H9 (cell line): ENCODE results near the gene FBL. TPM values are rescaled to one million over a fixed set of nuclear protein-coding genes. Genes with fewer than 3 reads are reported as not detected.

Source experiments
- DNase-seq: peaks from one replicate; pipeline ENCODE4 v3.0.0-alpha.2; 2017
- H2AFZ ChIP-seq: one replicate; pipeline ENCODE4 v1.6.1; 2013; ENCODE audit warnings: mild to moderate bottlenecking, low read length, control low read depth, moderate library complexity
- H2AK5ac ChIP-seq: 2 replicates; pipeline ENCODE4 v1.6.1; 2013; ENCODE audit warnings: low read length, control low read depth, mixed read lengths; ENCODE audit not compliant: insufficient read length
- H2BK120ac ChIP-seq: one replicate; pipeline ENCODE4 v1.6.1; 2013; ENCODE audit warnings: low read depth, mild to moderate bottlenecking, low read length, control low read depth, inconsistent platforms; ENCODE audit not compliant: poor library complexity, severe bottlenecking
- H2BK12ac ChIP-seq: 2 replicates; pipeline ENCODE4 v1.6.1; 2013; ENCODE audit warnings: low read length, control low read depth, mixed read lengths, low read depth; ENCODE audit not compliant: insufficient read length
- H2BK15ac ChIP-seq: 2 replicates; pipeline ENCODE4 v1.6.1; 2013; ENCODE audit warnings: low read depth, low read length, control low read depth
- H2BK20ac ChIP-seq: one replicate; pipeline ENCODE4 v1.6.1; 2013; ENCODE audit warnings: low read depth, mild to moderate bottlenecking, low read length, control low read depth, inconsistent platforms; ENCODE audit not compliant: poor library complexity, severe bottlenecking
- H2BK5ac ChIP-seq: 2 replicates; pipeline ENCODE4 v1.6.1; 2013; ENCODE audit warnings: low read length, control low read depth, mixed read lengths; ENCODE audit not compliant: insufficient read length
- H3K14ac ChIP-seq: 2 replicates; pipeline ENCODE4 v1.6.1; 2013; ENCODE audit warnings: low read length, control low read depth; ENCODE audit not compliant: insufficient read depth
- H3K18ac ChIP-seq: 2 replicates; pipeline ENCODE4 v1.6.1; 2013; ENCODE audit warnings: low read depth, mild to moderate bottlenecking, mixed read lengths, low read length, control low read depth; ENCODE audit not compliant: insufficient read length
- H3K23ac ChIP-seq: 2 replicates; pipeline ENCODE4 v1.6.1; 2013; ENCODE audit warnings: low read length, control low read depth, mixed read lengths, low read depth; ENCODE audit not compliant: insufficient read length
- H3K23me2 ChIP-seq: 2 replicates; pipeline ENCODE4 v1.6.1; 2013; ENCODE audit warnings: low read depth, mild to moderate bottlenecking, mixed read lengths, low read length, control low read depth; ENCODE audit not compliant: insufficient read length, poor library complexity, severe bottlenecking
- H3K27ac ChIP-seq: 2 replicates; pipeline ENCODE4 v1.5.1; 2013; ENCODE audit warnings: low read length, control low read depth, mixed read lengths, low read depth; ENCODE audit not compliant: insufficient read length
- H3K27me3 ChIP-seq: 2 replicates; pipeline ENCODE4 v1.6.1; 2013; ENCODE audit warnings: low read length, control low read depth, inconsistent platforms; ENCODE audit not compliant: insufficient read depth
- H3K4ac ChIP-seq: 2 replicates; pipeline ENCODE4 v1.6.1; 2013; ENCODE audit warnings: low read depth, mild to moderate bottlenecking, control low read depth, inconsistent platforms, low read length, moderate library complexity
- H3K4me1 ChIP-seq: 2 replicates; pipeline ENCODE4 v1.6.1; 2013; ENCODE audit warnings: low read length, control low read depth, inconsistent platforms; ENCODE audit not compliant: insufficient read depth
- H3K4me2 ChIP-seq: 2 replicates; pipeline ENCODE4 v1.6.1; 2013; ENCODE audit warnings: low read length, control low read depth, mixed read lengths; ENCODE audit not compliant: insufficient read length, insufficient read depth
- H3K56ac ChIP-seq: 2 replicates; pipeline ENCODE4 v1.6.1; 2013; ENCODE audit warnings: low read depth, mild to moderate bottlenecking, mixed read lengths, low read length, control low read depth; ENCODE audit not compliant: insufficient read length
- H3K79me1 ChIP-seq: 2 replicates; pipeline ENCODE4 v1.6.1; 2013; ENCODE audit warnings: low read depth, mild to moderate bottlenecking, moderate library complexity, low read length, control low read depth, inconsistent platforms; ENCODE audit not compliant: insufficient read depth, poor library complexity, severe bottlenecking
- H3K79me2 ChIP-seq: 2 replicates; pipeline ENCODE4 v1.6.1; 2013; ENCODE audit warnings: low read length, control low read depth, inconsistent platforms; ENCODE audit not compliant: insufficient read depth
- H3K9ac ChIP-seq: 2 replicates; pipeline ENCODE4 v1.6.1; 2013; ENCODE audit warnings: low read length, control low read depth, mixed read lengths; ENCODE audit not compliant: insufficient read length; ENCODE audit errors: extremely low read depth
- H3K9me3 ChIP-seq: one replicate; pipeline ENCODE4 v1.6.1; 2013; ENCODE audit warnings: low read depth, low read length, inconsistent platforms; ENCODE audit not compliant: control insufficient read depth
- H3T11ph ChIP-seq: one replicate; pipeline ENCODE4 v1.6.1; 2013; ENCODE audit warnings: mild to moderate bottlenecking, low read length, control low read depth, inconsistent platforms
- H4K20me1 ChIP-seq: one replicate; pipeline ENCODE4 v1.6.1; 2013; ENCODE audit not compliant: control insufficient read depth, insufficient read length, insufficient read depth
- H4K5ac ChIP-seq: 2 replicates; pipeline ENCODE4 v1.6.1; 2013; ENCODE audit warnings: low read depth, mild to moderate bottlenecking, mixed read lengths, low read length, control low read depth; ENCODE audit not compliant: insufficient read length
- H4K8ac ChIP-seq: replicated peaks from 2 replicates; pipeline ENCODE4 v1.6.1; 2013; ENCODE audit warnings: low read length, control low read depth, mixed read lengths, low read depth; ENCODE audit not compliant: insufficient read length
- H4K91ac ChIP-seq: 2 replicates; pipeline ENCODE4 v1.6.1; 2013; ENCODE audit warnings: low read depth, mild to moderate bottlenecking, moderate library complexity, mixed read lengths, low read length, control low read depth; ENCODE audit not compliant: insufficient read length
- H3K27ac Mint-ChIP-seq, 3 experiments: 2 replicates in 2 of 3; 3 replicates in 1 of 3; pipeline ENCODE4 v1.8.0; 2020 to 2021; ENCODE audit warnings: mixed read lengths in 3 of 3, mild to moderate bottlenecking in 1 of 3, moderate library complexity in 1 of 3
- H3K27me3 Mint-ChIP-seq: 2 replicates; pipeline ENCODE4 v1.8.0; 2021; ENCODE audit warnings: low read depth, mild to moderate bottlenecking, moderate library complexity, mixed read lengths
- H3K36me3 Mint-ChIP-seq, 3 experiments: 2 replicates in 2 of 3; 3 replicates in 1 of 3; pipeline ENCODE4 v1.8.0; 2020 to 2021; ENCODE audit warnings: low read depth in 3 of 3, mixed read lengths in 3 of 3; ENCODE audit not compliant: insufficient read depth in 1 of 3
- H3K4me1 Mint-ChIP-seq, 2 experiments: 2 replicates each; pipeline ENCODE4 v1.8.0; 2020; ENCODE audit warnings: mixed read lengths in 2 of 2
- H3K4me3 Mint-ChIP-seq, 2 experiments: 2 replicates in 1 of 2; 3 replicates in 1 of 2; pipeline ENCODE4 v1.8.0; 2020 to 2021; ENCODE audit warnings: mild to moderate bottlenecking in 2 of 2, mixed read lengths in 2 of 2, moderate library complexity in 1 of 2
- H3K9me3 Mint-ChIP-seq, 2 experiments: 2 replicates in 1 of 2; 3 replicates in 1 of 2; pipeline ENCODE4 v1.8.0; 2020; ENCODE audit warnings: mild to moderate bottlenecking in 2 of 2, mixed read lengths in 2 of 2, moderate library complexity in 1 of 2
- CTCF ChIP-seq: fragments of 200-600 bp; sonication (generic); conservative IDR thresholded peaks from 3 replicates; pipeline ENCODE4 v1.8.0; 2021; ENCODE audit warnings: antibody characterized with exemption, mild to moderate bottlenecking
- WGBS: extraction: QIAGEN DNeasy Blood & Tissue Kit; methylation state at CpG from one replicate; pipeline ENCODE4 v1.1.7; 2013; ENCODE audit warnings: missing lambda C conversion rate, low lambda C conversion rate, mixed read lengths; ENCODE audit not compliant: insufficient read length; ENCODE audit errors: extremely low coverage; 5-methylcytosine and 5-hydroxymethylcytosine counted together
- total RNA-seq: library from RNA; stranded (reverse); gene quantifications from 2 replicates; pipeline ENCODE4 v1.2.1, GENCODE V29; 2021

The FBL gene
- total RNA-seq, 1 experiment from 2014 or later, result 625 TPM

- no peaks in the 10 kb centered on the region for H3K9me3 Mint-ChIP-seq
- no peak overlapping the region for H3K18ac ChIP-seq
Measured at GRCh38 chr19:39816287-39817048, 29.7 kb downstream of the FBL start.

More at GRCh38 chr19:39816287-39817048, 29.7 kb downstream of the FBL start:
- H3K4ac ChIP-seq, result no peak overlapping the region
- no peak overlapping the region for H3K4me2 ChIP-seq
- no peaks in the 10 kb centered on the region for H3K79me2 ChIP-seq
- no peaks in the 10 kb centered on the region for H3K4me1 ChIP-seq
- no peak for DNase-seq
- H3K4me3 Mint-ChIP-seq, result no peak overlapping the region
- no peak overlapping the region for H4K5ac ChIP-seq
- H3T11ph ChIP-seq, result no peak overlapping the region
- peaks cover 0 to 16% (median 0%) of the 10 kb centered on the region in 3 experiments; a peak in 2 of 7 replicates for H3K36me3 Mint-ChIP-seq
- no peaks in the 10 kb centered on the region for H3K27me3 Mint-ChIP-seq
- no peak overlapping the region for H2BK5ac ChIP-seq
- no peaks in the 10 kb centered on the region for H3K9me3 ChIP-seq
- no peak for TF ChIP-seq CTCF
- no peaks in the 10 kb centered on the region for H3K79me1 ChIP-seq
- H4K8ac ChIP-seq, result no peak overlapping the region
- H3K9ac ChIP-seq, result no peak overlapping the region
- no peak overlapping the region for H3K27ac ChIP-seq
- no peak overlapping the region for H2BK15ac ChIP-seq
- H3K23ac ChIP-seq, result no peak overlapping the region
- H3K27me3 ChIP-seq, result no peaks in the 10 kb centered on the region
- no peak overlapping the region for H2BK120ac ChIP-seq
- H4K20me1 ChIP-seq, result no peaks in the 10 kb centered on the region
- no peak overlapping the region for H2BK12ac ChIP-seq
- H4K91ac ChIP-seq, result no peak overlapping the region
- no peak overlapping the region for H2BK20ac ChIP-seq
- no peak overlapping the region; a peak in 1 of 7 replicates for H3K27ac Mint-ChIP-seq
- no CpG with 5 or more reads among the region's 5 CpGs for WGBS
- no peaks in the 10 kb centered on the region for H3K4me1 Mint-ChIP-seq
- H3K14ac ChIP-seq, result no peak overlapping the region
- no peak overlapping the region for H3K56ac ChIP-seq
- H2AFZ ChIP-seq, result no peak overlapping the region
- no peaks in the 10 kb centered on the region for H3K23me2 ChIP-seq
- H2AK5ac ChIP-seq, result no peak overlapping the region
